Liver (tissue), 9 donors: ENCODE data around the gene EPB41L3. TPM values are rescaled to one million over a fixed set of nuclear protein-coding genes. Genes with fewer than 3 reads are reported as not detected.

Experiments
- DNase-seq: peaks from one replicate; pipeline ENCODE4 v3.0.0-alpha.2; 2017; ENCODE audit warnings: low spot score
- H3K27ac ChIP-seq, 2 donors: one replicate each; pipeline ENCODE4 v1.7.0; 2013; ENCODE audit warnings: inconsistent platforms in 2 of 2, low read length in 2 of 2, control low read depth in 1 of 2, low read depth in 1 of 2, mild to moderate bottlenecking in 1 of 2
- H3K27me3 ChIP-seq, 4 donors: one replicate each; pipeline versions ENCODE4 v1.6.1 to v1.7.0; 2013; ENCODE audit warnings: low read length in 3 of 4, inconsistent platforms in 1 of 4, mild to moderate bottlenecking in 1 of 4, moderate library complexity in 1 of 4; ENCODE audit not compliant: control insufficient read depth in 4 of 4, insufficient read depth in 4 of 4
- H3K36me3 ChIP-seq, 4 donors: one replicate each; pipeline versions ENCODE4 v1.6.1 to v1.7.0; 2013; ENCODE audit warnings: low read length in 3 of 4, mild to moderate bottlenecking in 3 of 4, low read depth in 1 of 4, moderate library complexity in 1 of 4; ENCODE audit not compliant: control insufficient read depth in 4 of 4, insufficient read depth in 3 of 4
- H3K4me1 ChIP-seq, 4 donors: one replicate each; pipeline versions ENCODE4 v1.6.1 to v1.7.0; 2013; ENCODE audit warnings: low read length in 3 of 4, mild to moderate bottlenecking in 3 of 4, moderate library complexity in 1 of 4; ENCODE audit not compliant: control insufficient read depth in 4 of 4, insufficient read depth in 4 of 4
- H3K4me3 ChIP-seq, 3 donors: one replicate each; pipeline versions ENCODE4 v1.6.1 to v1.7.0; 2013; ENCODE audit warnings: low read length in 3 of 3, control low read depth in 1 of 3, low read depth in 1 of 3, mild to moderate bottlenecking in 1 of 3
- H3K9ac ChIP-seq, 2 donors: one replicate each; pipeline ENCODE4 v1.7.0; 2013; ENCODE audit warnings: low read length in 2 of 2, mild to moderate bottlenecking in 2 of 2, moderate library complexity in 2 of 2, control low read depth in 1 of 2, low read depth in 1 of 2
- H3K9me3 ChIP-seq, 4 donors: one replicate each; pipeline versions ENCODE4 v1.6.1 to v1.7.0; 2013; ENCODE audit warnings: low read length in 3 of 4; ENCODE audit not compliant: control insufficient read depth in 4 of 4
- CTCF ChIP-seq: fragments of 150-350 bp; IDR thresholded peaks from 2 replicates; pipeline ENCODE4 v1.5.1; 2017; ENCODE audit warnings: improper control_type of control experiment, low read depth, low read length; ENCODE audit not compliant: missing input control
- FOXA2 ChIP-seq: IDR thresholded peaks from 2 replicates; pipeline ENCODE4 v1.6.1; 2016; ENCODE audit warnings: antibody characterized with exemption
- GABPA ChIP-seq, 2 donors: IDR thresholded peaks in 1 of 2; conservative IDR thresholded peaks in 1 of 2; 2 replicates each; pipeline ENCODE4 v1.6.1; 2016; ENCODE audit warnings: antibody characterized with exemption in 2 of 2, mild to moderate bottlenecking in 1 of 2, moderate library complexity in 1 of 2
- HNF4G ChIP-seq: IDR thresholded peaks from 2 replicates; pipeline ENCODE4 v1.6.1; 2016; ENCODE audit warnings: antibody characterized with exemption
- NR2F2 ChIP-seq: IDR thresholded peaks from 2 replicates; pipeline ENCODE4 v1.6.1; 2016; ENCODE audit warnings: antibody characterized with exemption
- RAD21 ChIP-seq, 2 donors: IDR thresholded peaks; 2 replicates each; pipeline ENCODE4 v1.6.1; 2016; ENCODE audit warnings: antibody characterized with exemption in 2 of 2, mild to moderate bottlenecking in 2 of 2
- RXRA ChIP-seq, 2 donors: IDR thresholded peaks; 2 replicates each; pipeline ENCODE4 v1.6.1; 2017 to 2018; ENCODE audit warnings: antibody characterized with exemption in 2 of 2, mild to moderate bottlenecking in 1 of 2
- SP1 ChIP-seq: IDR thresholded peaks from 2 replicates; pipeline ENCODE4 v1.6.1; 2018; ENCODE audit warnings: antibody characterized with exemption, mild to moderate bottlenecking
- TAF1 ChIP-seq: conservative IDR thresholded peaks from 2 replicates; pipeline ENCODE4 v1.6.1; 2016; ENCODE audit warnings: antibody characterized with exemption, mild to moderate bottlenecking
- YY1 ChIP-seq: IDR thresholded peaks from 2 replicates; pipeline ENCODE4 v1.6.1; 2016; ENCODE audit warnings: antibody characterized with exemption, mild to moderate bottlenecking
- ZBTB33 ChIP-seq: IDR thresholded peaks from 2 replicates; pipeline ENCODE4 v1.6.1; 2016; ENCODE audit warnings: antibody characterized with exemption
- WGBS: extraction: QIAGEN DNeasy Blood & Tissue Kit; methylation state at CpG from one replicate; pipeline ENCODE4 v1.1.7; 2013; 5-methylcytosine and 5-hydroxymethylcytosine counted together
- polyA plus RNA-seq, 2 donors: library from polyadenylated mRNA; stranded (reverse) in 1 of 2; unstranded in 1 of 2; fragments of 200-250 nt in 1 of 2; fragments of >200 nt in 1 of 2; fragmentation: Nextera tagmentation in 1 of 2; extraction: Ambion mirVana in 1 of 2; gene quantifications; one replicate each; pipeline versions ENCODE4 v1.2.1 to v1.2.3, GENCODE V29; 2013 to 2015
- total RNA-seq, 2 donors: library from RNA; depleted of rRNA; stranded (reverse); fragments of >200 nt; gene quantifications; one replicate each; pipeline ENCODE4 v1.2.3, GENCODE V29; 2014
- TF ChIP-seq, protein P1 (sequence below): IDR thresholded peaks from 2 replicates; pipeline ENCODE4 v1.6.1; 2016; ENCODE audit warnings: antibody characterized with exemption
- TF ChIP-seq, protein P2 (sequence below): IDR thresholded peaks from 2 replicates; pipeline ENCODE4 v1.6.1; 2016; ENCODE audit warnings: antibody characterized with exemption
- donor health status: healthy.
- donor health status: healthy.
- donor health status: healthy.
- donor health status: healthy.
- donor health status: healthy.

EPB41L3 gene
- total and polyA plus RNA-seq, 4 donors = 1.4 to 14.5 (median 5.1) TPM

GRCh38 chr18:5444269-5444668, 99.5 kb downstream of the EPB41L3 start:
- Histone ChIP-seq H3K27me3 (no peaks in the 10 kb centered on the region), H3K27ac (no peak overlapping the region), H3K9me3 (no peaks in the 10 kb centered on the region), H3K9ac (no peak overlapping the region), H3K36me3 (no peaks in the 10 kb centered on the region), H3K4me3 (no peak overlapping the region), H3K4me1 (no peaks in the 10 kb centered on the region)
- TF ChIP-seq ZBTB33 = no peak
- WGBS = 49% methylated on average over 3 of the region's 3 CpGs
- no peak for DNase-seq

DNA sequence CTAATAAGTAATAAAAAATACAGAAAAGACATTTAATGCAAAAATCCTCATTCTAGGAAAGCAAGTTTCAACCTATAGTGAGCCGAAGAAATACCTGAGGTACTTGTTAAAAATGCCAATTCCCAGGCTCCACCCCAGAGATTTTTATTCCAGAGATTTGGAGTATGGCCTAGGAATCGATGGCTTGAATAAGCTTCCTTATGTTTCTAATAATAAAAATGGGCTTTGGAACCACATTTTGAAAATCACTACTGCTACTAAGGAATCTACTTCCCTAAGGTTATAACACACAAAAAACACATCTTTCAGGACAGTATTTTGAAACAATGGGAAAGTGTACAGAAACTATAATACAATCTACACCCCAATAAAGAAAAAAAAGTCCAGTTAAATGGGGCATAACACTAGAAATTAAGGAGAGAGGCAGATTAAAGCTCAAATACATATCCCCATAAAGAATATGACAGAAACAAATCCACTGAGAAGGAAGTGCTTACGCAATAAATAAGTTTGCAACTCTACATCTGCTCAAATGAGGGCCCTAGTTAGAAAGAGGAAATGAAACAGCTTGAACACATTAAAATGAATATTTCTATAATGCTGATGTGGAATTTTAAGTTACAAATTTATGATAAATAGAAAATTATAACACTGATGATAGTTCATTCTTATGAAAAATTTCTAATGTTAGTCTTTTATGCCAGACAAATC, 103.7 kb downstream of the EPB41L3 start:
- 85% methylated on average over 3 of the region's 3 CpGs for WGBS
- no peaks in the 10 kb centered on the region for H3K27me3 ChIP-seq
- TF ChIP-seq ZBTB33 = no peak
- TF ChIP-seq RXRA (IDR thresholded peaks at IDR 0.05) = no peak
- no peak for TF ChIP-seq CTCF
- TF ChIP-seq, protein P1, sequence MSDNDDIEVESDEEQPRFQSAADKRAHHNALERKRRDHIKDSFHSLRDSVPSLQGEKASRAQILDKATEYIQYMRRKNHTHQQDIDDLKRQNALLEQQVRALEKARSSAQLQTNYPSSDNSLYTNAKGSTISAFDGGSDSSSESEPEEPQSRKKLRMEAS = no peak
- TF ChIP-seq YY1 = no peak
- no peak for TF ChIP-seq HNF4G
- TF ChIP-seq, protein P2, sequence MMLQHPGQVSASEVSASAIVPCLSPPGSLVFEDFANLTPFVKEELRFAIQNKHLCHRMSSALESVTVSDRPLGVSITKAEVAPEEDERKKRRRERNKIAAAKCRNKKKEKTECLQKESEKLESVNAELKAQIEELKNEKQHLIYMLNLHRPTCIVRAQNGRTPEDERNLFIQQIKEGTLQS = no peak

GRCh38 chr18:5434425-5434824, 109.4 kb downstream of the EPB41L3 start:
- 82% methylated on average over 4 of the region's 4 CpGs for WGBS

More for the DNA sequence above, 103.7 kb downstream of the EPB41L3 start:
- no peak overlapping the region for H3K4me3 ChIP-seq
- no peaks in the 10 kb centered on the region for H3K4me1 ChIP-seq
- H3K9me3 ChIP-seq = no peaks in the 10 kb centered on the region
- H3K27ac ChIP-seq = no peak overlapping the region
- no peak overlapping the region for H3K9ac ChIP-seq
- no peak for DNase-seq
- no peaks in the 10 kb centered on the region for H3K36me3 ChIP-seq

More at GRCh38 chr18:5434425-5434824, 109.4 kb downstream of the EPB41L3 start:
- H3K27me3 ChIP-seq = no peaks in the 10 kb centered on the region
- no peaks in the 10 kb centered on the region for H3K9me3 ChIP-seq
- no peak overlapping the region for H3K4me3 ChIP-seq
- H3K36me3 ChIP-seq = no peaks in the 10 kb centered on the region
- DNase-seq = no peak
- H3K9ac ChIP-seq = no peak overlapping the region
- TF ChIP-seq FOXA2 = no peak
- TF ChIP-seq NR2F2 = no peak
- no peak for TF ChIP-seq RAD21 (IDR thresholded peaks at IDR 0.05)
- TF ChIP-seq, protein P1 = no peak
- TF ChIP-seq SP1 = no peak
- TF ChIP-seq YY1 = no peak
- no peak for TF ChIP-seq TAF1
- no peak for TF ChIP-seq GABPA (IDR thresholded peaks at IDR 0.05 in 1 of 2, conservative IDR thresholded peaks at IDR 0.05 in 1 of 2)
- no peak overlapping the region for H3K27ac ChIP-seq
- H3K4me1 ChIP-seq = no peaks in the 10 kb centered on the region
